Activated T-cell treated with anti-CD3 and anti-CD28 coated beads for 48 hours (primary cell): Measurements from ENCODE around the gene PRKCB.
"Not testable (repeated sequence)": the region's sequence is repeated elsewhere in the genome, so short reads cannot be mapped to it uniquely, and the experiment has no call there.

Experiments used
- DNase-seq: peaks from one replicate; pipeline ENCODE4 v3.0.0-alpha.2; 2020; ENCODE audit warnings: low read depth

The PRKCB gene

GRCh38 chr16:24098896-24099295 lies 263.1 kb downstream of the PRKCB start:
- no peak for DNase-seq

GRCh38 chr16:24101431-24101830 lies 265.6 kb downstream of the PRKCB start:
- DNase-seq, result no peak

GRCh38 chr16:24102209-24102660 lies 266.5 kb downstream of the PRKCB start:
- no peak for DNase-seq

- not testable (repeated sequence) for DNase-seq
Observed at GRCh38 chr16:24105471-24105870, 269.7 kb downstream of the PRKCB start.

- DNase-seq, result not testable (repeated sequence)
Observed at GRCh38 chr16:24108090-24108489, 272.3 kb downstream of the PRKCB start.

GRCh38 chr16:24111724-24112302 lies 276.0 kb downstream of the PRKCB start:
- no peak for DNase-seq

GRCh38 chr16:24113115-24113745 lies 277.4 kb downstream of the PRKCB start:
- no peak for DNase-seq

GRCh38 chr16:24114876-24115275 lies 279.1 kb downstream of the PRKCB start:
- no peak for DNase-seq

- no peak for DNase-seq
Observed at GRCh38 chr16:24116046-24116776, 280.4 kb downstream of the PRKCB start.

GRCh38 chr16:24116989-24117388 lies 281.2 kb downstream of the PRKCB start:
- DNase-seq, result no peak

GRCh38 chr16:24117680-24118079 lies 281.9 kb downstream of the PRKCB start:
- no peak for DNase-seq

- no peak for DNase-seq
Observed at GRCh38 chr16:24118126-24118821, 282.5 kb downstream of the PRKCB start.

- DNase-seq, result no peak
Observed at GRCh38 chr16:24119807-24120206, 284.0 kb downstream of the PRKCB start.

- no peak for DNase-seq
Observed at GRCh38 chr16:24123275-24123674, 287.5 kb downstream of the PRKCB start.

- DNase-seq, result no peak
Observed at GRCh38 chr16:24124291-24124690, 288.5 kb downstream of the PRKCB start.

- no peak for DNase-seq
Observed at GRCh38 chr16:24125214-24125613, 289.4 kb downstream of the PRKCB start.

GRCh38 chr16:24129412-24129918 lies 293.7 kb downstream of the PRKCB start:
- no peak for DNase-seq

GRCh38 chr16:24130494-24131085 lies 294.8 kb downstream of the PRKCB start:
- no peak for DNase-seq

GRCh38 chr16:24131294-24131693 lies 295.5 kb downstream of the PRKCB start:
- no peak for DNase-seq

GRCh38 chr16:24132048-24132796 lies 296.4 kb downstream of the PRKCB start:
- DNase-seq, result no peak

- no peak for DNase-seq
Observed at GRCh38 chr16:24132797-24133155, 297.0 kb downstream of the PRKCB start.
